Measurements from ENCODE around the gene TK1.

DNA sequence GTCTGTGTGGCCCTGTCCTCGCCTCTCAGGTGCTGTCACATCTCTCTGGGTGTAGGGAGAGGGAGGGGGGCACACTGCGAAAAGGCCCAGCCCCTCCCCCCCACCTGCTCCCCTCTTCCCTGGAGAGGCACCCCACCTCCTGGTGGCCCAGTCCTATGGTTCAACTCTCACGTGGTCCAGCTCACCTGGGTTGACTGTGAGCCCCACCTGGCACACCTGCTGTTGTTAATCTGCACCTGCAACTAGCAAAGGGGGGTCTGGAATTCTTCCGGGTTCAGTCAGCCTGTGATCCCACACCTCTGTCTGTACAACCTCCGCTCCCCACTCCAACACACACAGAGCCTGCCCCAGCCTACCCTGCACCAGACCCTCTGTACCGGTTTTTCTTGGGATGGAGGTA is 20.4 kb downstream of the TK1 start:
- TF ChIP-seq, protein P1, sequence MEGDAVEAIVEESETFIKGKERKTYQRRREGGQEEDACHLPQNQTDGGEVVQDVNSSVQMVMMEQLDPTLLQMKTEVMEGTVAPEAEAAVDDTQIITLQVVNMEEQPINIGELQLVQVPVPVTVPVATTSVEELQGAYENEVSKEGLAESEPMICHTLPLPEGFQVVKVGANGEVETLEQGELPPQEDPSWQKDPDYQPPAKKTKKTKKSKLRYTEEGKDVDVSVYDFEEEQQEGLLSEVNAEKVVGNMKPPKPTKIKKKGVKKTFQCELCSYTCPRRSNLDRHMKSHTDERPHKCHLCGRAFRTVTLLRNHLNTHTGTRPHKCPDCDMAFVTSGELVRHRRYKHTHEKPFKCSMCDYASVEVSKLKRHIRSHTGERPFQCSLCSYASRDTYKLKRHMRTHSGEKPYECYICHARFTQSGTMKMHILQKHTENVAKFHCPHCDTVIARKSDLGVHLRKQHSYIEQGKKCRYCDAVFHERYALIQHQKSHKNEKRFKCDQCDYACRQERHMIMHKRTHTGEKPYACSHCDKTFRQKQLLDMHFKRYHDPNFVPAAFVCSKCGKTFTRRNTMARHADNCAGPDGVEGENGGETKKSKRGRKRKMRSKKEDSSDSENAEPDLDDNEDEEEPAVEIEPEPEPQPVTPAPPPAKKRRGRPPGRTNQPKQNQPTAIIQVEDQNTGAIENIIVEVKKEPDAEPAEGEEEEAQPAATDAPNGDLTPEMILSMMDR (IDR thresholded peaks at IDR 0.05): no peak
- TF ChIP-seq, protein P2, sequence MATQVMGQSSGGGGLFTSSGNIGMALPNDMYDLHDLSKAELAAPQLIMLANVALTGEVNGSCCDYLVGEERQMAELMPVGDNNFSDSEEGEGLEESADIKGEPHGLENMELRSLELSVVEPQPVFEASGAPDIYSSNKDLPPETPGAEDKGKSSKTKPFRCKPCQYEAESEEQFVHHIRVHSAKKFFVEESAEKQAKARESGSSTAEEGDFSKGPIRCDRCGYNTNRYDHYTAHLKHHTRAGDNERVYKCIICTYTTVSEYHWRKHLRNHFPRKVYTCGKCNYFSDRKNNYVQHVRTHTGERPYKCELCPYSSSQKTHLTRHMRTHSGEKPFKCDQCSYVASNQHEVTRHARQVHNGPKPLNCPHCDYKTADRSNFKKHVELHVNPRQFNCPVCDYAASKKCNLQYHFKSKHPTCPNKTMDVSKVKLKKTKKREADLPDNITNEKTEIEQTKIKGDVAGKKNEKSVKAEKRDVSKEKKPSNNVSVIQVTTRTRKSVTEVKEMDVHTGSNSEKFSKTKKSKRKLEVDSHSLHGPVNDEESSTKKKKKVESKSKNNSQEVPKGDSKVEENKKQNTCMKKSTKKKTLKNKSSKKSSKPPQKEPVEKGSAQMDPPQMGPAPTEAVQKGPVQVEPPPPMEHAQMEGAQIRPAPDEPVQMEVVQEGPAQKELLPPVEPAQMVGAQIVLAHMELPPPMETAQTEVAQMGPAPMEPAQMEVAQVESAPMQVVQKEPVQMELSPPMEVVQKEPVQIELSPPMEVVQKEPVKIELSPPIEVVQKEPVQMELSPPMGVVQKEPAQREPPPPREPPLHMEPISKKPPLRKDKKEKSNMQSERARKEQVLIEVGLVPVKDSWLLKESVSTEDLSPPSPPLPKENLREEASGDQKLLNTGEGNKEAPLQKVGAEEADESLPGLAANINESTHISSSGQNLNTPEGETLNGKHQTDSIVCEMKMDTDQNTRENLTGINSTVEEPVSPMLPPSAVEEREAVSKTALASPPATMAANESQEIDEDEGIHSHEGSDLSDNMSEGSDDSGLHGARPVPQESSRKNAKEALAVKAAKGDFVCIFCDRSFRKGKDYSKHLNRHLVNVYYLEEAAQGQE (IDR thresholded peaks at IDR 0.05; ENCODE audit: low read depth, low read length): no peak
- no peak for TF ChIP-seq FOXM1 (IDR thresholded peaks at IDR 0.05; ENCODE audit: low read depth)
- no peak for TF ChIP-seq RAD21 (IDR thresholded peaks at IDR 0.05; ENCODE audit: low read length)
- TF ChIP-seq, protein P3, sequence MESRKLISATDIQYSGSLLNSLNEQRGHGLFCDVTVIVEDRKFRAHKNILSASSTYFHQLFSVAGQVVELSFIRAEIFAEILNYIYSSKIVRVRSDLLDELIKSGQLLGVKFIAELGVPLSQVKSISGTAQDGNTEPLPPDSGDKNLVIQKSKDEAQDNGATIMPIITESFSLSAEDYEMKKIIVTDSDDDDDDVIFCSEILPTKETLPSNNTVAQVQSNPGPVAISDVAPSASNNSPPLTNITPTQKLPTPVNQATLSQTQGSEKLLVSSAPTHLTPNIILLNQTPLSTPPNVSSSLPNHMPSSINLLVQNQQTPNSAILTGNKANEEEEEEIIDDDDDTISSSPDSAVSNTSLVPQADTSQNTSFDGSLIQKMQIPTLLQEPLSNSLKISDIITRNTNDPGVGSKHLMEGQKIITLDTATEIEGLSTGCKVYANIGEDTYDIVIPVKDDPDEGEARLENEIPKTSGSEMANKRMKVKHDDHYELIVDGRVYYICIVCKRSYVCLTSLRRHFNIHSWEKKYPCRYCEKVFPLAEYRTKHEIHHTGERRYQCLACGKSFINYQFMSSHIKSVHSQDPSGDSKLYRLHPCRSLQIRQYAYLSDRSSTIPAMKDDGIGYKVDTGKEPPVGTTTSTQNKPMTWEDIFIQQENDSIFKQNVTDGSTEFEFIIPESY (IDR thresholded peaks at IDR 0.05; ENCODE audit: borderline replicate concordance, low read depth): no peak
- TF ChIP-seq, protein P4, sequence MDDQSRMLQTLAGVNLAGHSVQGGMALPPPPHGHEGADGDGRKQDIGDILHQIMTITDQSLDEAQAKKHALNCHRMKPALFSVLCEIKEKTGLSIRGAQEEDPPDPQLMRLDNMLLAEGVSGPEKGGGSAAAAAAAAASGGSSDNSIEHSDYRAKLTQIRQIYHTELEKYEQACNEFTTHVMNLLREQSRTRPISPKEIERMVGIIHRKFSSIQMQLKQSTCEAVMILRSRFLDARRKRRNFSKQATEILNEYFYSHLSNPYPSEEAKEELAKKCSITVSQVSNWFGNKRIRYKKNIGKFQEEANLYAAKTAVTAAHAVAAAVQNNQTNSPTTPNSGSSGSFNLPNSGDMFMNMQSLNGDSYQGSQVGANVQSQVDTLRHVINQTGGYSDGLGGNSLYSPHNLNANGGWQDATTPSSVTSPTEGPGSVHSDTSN (IDR thresholded peaks at IDR 0.05): no peak
- TF ChIP-seq, protein P5, sequence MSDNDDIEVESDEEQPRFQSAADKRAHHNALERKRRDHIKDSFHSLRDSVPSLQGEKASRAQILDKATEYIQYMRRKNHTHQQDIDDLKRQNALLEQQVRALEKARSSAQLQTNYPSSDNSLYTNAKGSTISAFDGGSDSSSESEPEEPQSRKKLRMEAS (IDR thresholded peaks at IDR 0.05; ENCODE audit: low read depth): no peak

All from SK-N-SH (cell line).